Left lung (tissue), 10 donors: Measurements from ENCODE around the gene KCNK5. TPM values are rescaled to one million over a fixed set of nuclear protein-coding genes. Genes with fewer than 3 reads are reported as not detected.

ENCODE experiments used
- ATAC-seq: fragments of 200-7000 bp; cut with Tn5 transposase; one replicate; pipeline ENCODE4 v1.9.1; 2020; ENCODE audit warnings: moderate library complexity
- DNase-seq, 4 donors: peaks; one replicate each; pipeline ENCODE4 v3.0.0-alpha.2; 2013 to 2020
- H3K27ac ChIP-seq, 2 donors: fragments of 200-600 bp; sonication (generic) in 1 of 2; one replicate each; pipeline versions ENCODE4 v1.5.0 to v1.8.0; 2020 to 2021
- H3K27me3 ChIP-seq, 2 donors: fragments of 200-600 bp; sonication (generic) in 1 of 2; one replicate each; pipeline versions ENCODE4 v1.5.0 to v1.8.0; 2020 to 2021
- H3K36me3 ChIP-seq, 2 donors: fragments of 200-600 bp; sonication (generic) in 1 of 2; one replicate each; pipeline versions ENCODE4 v1.5.0 to v1.8.0; 2020 to 2021
- H3K4me1 ChIP-seq, 2 donors: fragments of 200-600 bp; one replicate each; pipeline ENCODE4 v1.8.0; 2021
- H3K4me3 ChIP-seq, 2 donors: fragments of 200-600 bp; sonication (generic) in 1 of 2; one replicate each; pipeline versions ENCODE4 v1.5.0 to v1.8.0; 2020 to 2021; ENCODE audit warnings: mild to moderate bottlenecking in 1 of 2
- H3K9me3 ChIP-seq, 2 donors: fragments of 200-600 bp; sonication (generic) in 1 of 2; one replicate each; pipeline versions ENCODE4 v1.5.0 to v1.8.0; 2020 to 2021
- CTCF ChIP-seq, 2 donors: fragments of 200-600 bp; sonication (generic) in 1 of 2; IDR thresholded peaks; one replicate each; pipeline versions ENCODE4 v1.5.0 to v1.8.0; 2021; ENCODE audit warnings: antibody characterized with exemption in 2 of 2
- intact Hi-C, 2 donors: fragments of 100-400 bp; cut with DNase I; formaldehyde crosslinking; loops; one replicate each; pipeline versions ENCODE4 v1.11.2 to v1.14.2; 2022
- polyA plus RNA-seq, 6 donors: library from polyadenylated mRNA; unstranded; fragments of 120-200 nt; gene quantifications; one replicate each; pipeline ENCODE4 v1.2.1, GENCODE V29; 2013; ENCODE audit not compliant: insufficient read length in 6 of 6
- total RNA-seq, 2 donors: library from RNA; stranded (reverse); fragmentation: NEBNext Ultra II Directional; extraction: Animal tissue kit (Norgen Biotek cat#: 25700); gene quantifications; one replicate each; pipeline ENCODE4 v1.2.1, GENCODE V29; 2021
- donor health status: DM: no; HTN: yes; CAD: no.
- donor health status: DM: no; HTN: no; CAD: no.

KCNK5 gene
- total and polyA plus RNA-seq, 8 donors, result 12.6 to 26.4 (median 22.8) TPM

GRCh38 chr6:39143238-39143930, 85.9 kb downstream of the KCNK5 start:
- no peaks in the 10 kb centered on the region for H3K36me3 ChIP-seq
- no peak overlapping the region for H3K4me3 ChIP-seq
- no peak overlapping the region for H3K27ac ChIP-seq
- H3K27me3 ChIP-seq, result no peaks in the 10 kb centered on the region
- DNase-seq (peak in 2 of 4 donors; percentile 34 to 49), ATAC-seq (peak; percentile 58)
- no peaks in the 10 kb centered on the region for H3K4me1 ChIP-seq
- intact Hi-C loops, result no loop called here
- no peak for TF ChIP-seq CTCF (IDR thresholded peaks at IDR 0.05)
- H3K9me3 ChIP-seq, result no peaks in the 10 kb centered on the region

- no peaks in the 10 kb centered on the region for H3K27me3 ChIP-seq
- no peak for DNase-seq
- intact Hi-C loops, result no loop called here
- no peak overlapping the region for H3K27ac ChIP-seq
- H3K9me3 ChIP-seq, result peaks cover 0 to 6% of the 10 kb centered on the region in 2 donors
- no peak for TF ChIP-seq CTCF (IDR thresholded peaks at IDR 0.05)
- no peaks in the 10 kb centered on the region for H3K4me1 ChIP-seq
- no peak overlapping the region for H3K4me3 ChIP-seq
- ATAC-seq, result no peak
- no peaks in the 10 kb centered on the region for H3K36me3 ChIP-seq
These were observed 88.6 kb downstream of the KCNK5 start for GRCh38 chr6:39140556-39141167.

Other genes starting within 250 kb of the KCNK5 start
- under 1 TPM in 1 of 2 donors, not detected in 1; 0.26 TPM for gene GLP1R, start 180.7 kb downstream of the KCNK5 start, total RNA-seq
- under 1 TPM; 0.34 to 0.85 (median 0.72) TPM for gene GLP1R, start 180.7 kb downstream of the KCNK5 start, polyA plus RNA-seq
- gene SAYSD1, start 114.3 kb downstream of the KCNK5 start, total RNA-seq, result 10 to 100 TPM; 15.4 TPM
- 10 to 100 TPM; 20.6 to 24.0 (median 22.5) TPM for gene SAYSD1, start 114.3 kb downstream of the KCNK5 start, polyA plus RNA-seq
- gene KCNK17, start 84.9 kb upstream of the KCNK5 start, total RNA-seq, result 1 to 10 TPM; 4.8 to 5.2 TPM
- gene KCNK17, start 84.9 kb upstream of the KCNK5 start, polyA plus RNA-seq, result 10 to 100 TPM in 5 of 6 donors, 1 to 10 TPM in 1; 9.0 to 18.7 (median 14.5) TPM
- not detected for gene KCNK16, start 93.2 kb upstream of the KCNK5 start, total RNA-seq
- under 1 TPM; 0.21 to 0.85 (median 0.32) TPM for gene KCNK16, start 93.2 kb upstream of the KCNK5 start, polyA plus RNA-seq